T-helper 1 cell treated with Interleukin-12 subunit alpha and Interleukin-12 subunit beta and Interleukin-4 antibody, amounts not matched to agents 30 μg/mL and 1 μg/mL, for 36 hours (primary cell): ENCODE results near the gene MFAP3L.

Experiments used
- H3K27ac Mint-ChIP-seq: one replicate; pipeline ENCODE4 v1.8.0; 2021; ENCODE audit warnings: mild to moderate bottlenecking, mixed read lengths
- H3K27me3 Mint-ChIP-seq: one replicate; pipeline ENCODE4 v1.8.0; 2021; ENCODE audit warnings: low read depth, mixed read lengths
- H3K36me3 Mint-ChIP-seq: one replicate; pipeline ENCODE4 v1.8.0; 2021; ENCODE audit warnings: low read depth, mixed read lengths
- H3K4me1 Mint-ChIP-seq: one replicate; pipeline ENCODE4 v1.8.0; 2021; ENCODE audit warnings: low read depth, mixed read lengths
- H3K4me3 Mint-ChIP-seq: one replicate; pipeline ENCODE4 v1.8.0; 2021; ENCODE audit warnings: mild to moderate bottlenecking, moderate library complexity, mixed read lengths
- H3K9me3 Mint-ChIP-seq: one replicate; pipeline ENCODE4 v1.8.0; 2021; ENCODE audit warnings: mixed read lengths

MFAP3L gene

GRCh38 chr4:169987327-169988228, 38.6 kb downstream of the MFAP3L start:
- H3K4me3 Mint-ChIP-seq, result peak overlapping the region; percentile 29
- no peaks in the 10 kb centered on the region for H3K36me3 Mint-ChIP-seq
- H3K4me1 Mint-ChIP-seq, result peaks cover 20% of the 10 kb centered on the region
- peaks cover 22% of the 10 kb centered on the region for H3K27me3 Mint-ChIP-seq
- H3K9me3 Mint-ChIP-seq, result no peaks in the 10 kb centered on the region
- H3K27ac Mint-ChIP-seq, result peak overlapping the region; percentile 27

- Mint-ChIP-seq H3K27ac (no peak overlapping the region), H3K4me1 (peaks cover 20% of the 10 kb centered on the region), H3K36me3 (no peaks in the 10 kb centered on the region), H3K4me3 (no peak overlapping the region), H3K27me3 (peaks cover 18% of the 10 kb centered on the region), H3K9me3 (no peaks in the 10 kb centered on the region)
Observed at GRCh38 chr4:169986369-169986768, 39.8 kb downstream of the MFAP3L start.

GRCh38 chr4:169985881-169986280, 40.3 kb downstream of the MFAP3L start:
- Mint-ChIP-seq H3K27me3 (peaks cover 18% of the 10 kb centered on the region), H3K4me3 (no peak overlapping the region), H3K27ac (no peak overlapping the region), H3K36me3 (no peaks in the 10 kb centered on the region), H3K9me3 (no peaks in the 10 kb centered on the region), H3K4me1 (peaks cover 20% of the 10 kb centered on the region)

GRCh38 chr4:169984745-169985144, 41.5 kb downstream of the MFAP3L start:
- H3K4me3 Mint-ChIP-seq, result no peak overlapping the region
- peaks cover 18% of the 10 kb centered on the region for H3K27me3 Mint-ChIP-seq
- no peak overlapping the region for H3K27ac Mint-ChIP-seq
- peaks cover 20% of the 10 kb centered on the region for H3K4me1 Mint-ChIP-seq
- no peaks in the 10 kb centered on the region for H3K36me3 Mint-ChIP-seq
- no peaks in the 10 kb centered on the region for H3K9me3 Mint-ChIP-seq

GRCh38 chr4:169984173-169984572, 42.0 kb downstream of the MFAP3L start:
- H3K27ac Mint-ChIP-seq, result no peak overlapping the region
- H3K9me3 Mint-ChIP-seq, result no peaks in the 10 kb centered on the region
- H3K36me3 Mint-ChIP-seq, result no peaks in the 10 kb centered on the region
- H3K4me3 Mint-ChIP-seq, result no peak overlapping the region
- H3K4me1 Mint-ChIP-seq, result peaks cover 20% of the 10 kb centered on the region
- peaks cover 18% of the 10 kb centered on the region for H3K27me3 Mint-ChIP-seq

GRCh38 chr4:169976951-169977350, 49.2 kb downstream of the MFAP3L start:
- H3K36me3 Mint-ChIP-seq, result no peaks in the 10 kb centered on the region
- H3K9me3 Mint-ChIP-seq, result no peaks in the 10 kb centered on the region
- no peak overlapping the region for H3K4me3 Mint-ChIP-seq
- H3K27ac Mint-ChIP-seq, result no peak overlapping the region
- no peaks in the 10 kb centered on the region for H3K27me3 Mint-ChIP-seq
- H3K4me1 Mint-ChIP-seq, result no peaks in the 10 kb centered on the region

GRCh38 chr4:169975838-169976796, 50.1 kb downstream of the MFAP3L start:
- H3K4me3 Mint-ChIP-seq, result no peak overlapping the region
- H3K27me3 Mint-ChIP-seq, result no peaks in the 10 kb centered on the region
- H3K9me3 Mint-ChIP-seq, result no peaks in the 10 kb centered on the region

GRCh38 chr4:169975131-169975837, 50.9 kb downstream of the MFAP3L start:
- Mint-ChIP-seq H3K4me1 (no peaks in the 10 kb centered on the region), H3K36me3 (no peaks in the 10 kb centered on the region), H3K9me3 (no peaks in the 10 kb centered on the region), H3K4me3 (no peak overlapping the region), H3K27me3 (no peaks in the 10 kb centered on the region), H3K27ac (no peak overlapping the region)

More at GRCh38 chr4:169975838-169976796, 50.1 kb downstream of the MFAP3L start:
- no peak overlapping the region for H3K27ac Mint-ChIP-seq
- no peaks in the 10 kb centered on the region for H3K4me1 Mint-ChIP-seq
- H3K36me3 Mint-ChIP-seq, result no peaks in the 10 kb centered on the region

- Mint-ChIP-seq H3K27me3 (no peaks in the 10 kb centered on the region), H3K4me1 (no peaks in the 10 kb centered on the region), H3K9me3 (no peaks in the 10 kb centered on the region), H3K27ac (no peak overlapping the region), H3K4me3 (no peak overlapping the region), H3K36me3 (no peaks in the 10 kb centered on the region)
Observed at GRCh38 chr4:169971456-169972015, 54.7 kb downstream of the MFAP3L start.

GRCh38 chr4:169968999-169969398, 57.2 kb downstream of the MFAP3L start:
- no peaks in the 10 kb centered on the region for H3K9me3 Mint-ChIP-seq
- no peak overlapping the region for H3K4me3 Mint-ChIP-seq
- H3K4me1 Mint-ChIP-seq, result no peaks in the 10 kb centered on the region
- no peaks in the 10 kb centered on the region for H3K36me3 Mint-ChIP-seq
- H3K27me3 Mint-ChIP-seq, result no peaks in the 10 kb centered on the region
- no peak overlapping the region for H3K27ac Mint-ChIP-seq

- Mint-ChIP-seq H3K27ac (no peak overlapping the region), H3K9me3 (no peaks in the 10 kb centered on the region), H3K4me1 (no peaks in the 10 kb centered on the region)
Observed at GRCh38 chr4:169963998-169964397, 62.2 kb downstream of the MFAP3L start.

GRCh38 chr4:169959254-169959653, 66.9 kb downstream of the MFAP3L start:
- H3K4me3 Mint-ChIP-seq, result no peak overlapping the region
- no peak overlapping the region for H3K27ac Mint-ChIP-seq
- no peaks in the 10 kb centered on the region for H3K36me3 Mint-ChIP-seq
- H3K27me3 Mint-ChIP-seq, result no peaks in the 10 kb centered on the region
- no peaks in the 10 kb centered on the region for H3K9me3 Mint-ChIP-seq
- H3K4me1 Mint-ChIP-seq, result no peaks in the 10 kb centered on the region

More at GRCh38 chr4:169963998-169964397, 62.2 kb downstream of the MFAP3L start:
- Mint-ChIP-seq H3K27me3 (no peaks in the 10 kb centered on the region), H3K36me3 (no peaks in the 10 kb centered on the region), H3K4me3 (no peak overlapping the region)

- Mint-ChIP-seq H3K4me3 (no peak overlapping the region), H3K36me3 (no peaks in the 10 kb centered on the region), H3K27me3 (no peaks in the 10 kb centered on the region), H3K27ac (no peak overlapping the region), H3K9me3 (no peaks in the 10 kb centered on the region), H3K4me1 (no peaks in the 10 kb centered on the region)
Observed at GRCh38 chr4:169958629-169959028, 67.6 kb downstream of the MFAP3L start.

- Mint-ChIP-seq H3K27ac (no peak overlapping the region), H3K9me3 (no peaks in the 10 kb centered on the region), H3K36me3 (no peaks in the 10 kb centered on the region), H3K4me1 (no peaks in the 10 kb centered on the region), H3K27me3 (no peaks in the 10 kb centered on the region), H3K4me3 (no peak overlapping the region)
Observed at GRCh38 chr4:169957785-169958184, 68.4 kb downstream of the MFAP3L start.
